HG03457 (cell line): ENCODE results near the gene KMT2E.
"Not testable (repeated sequence)": the region's sequence is repeated elsewhere in the genome, so short reads cannot be mapped to it uniquely, and the experiment has no call there.

Source experiments
- ATAC-seq: cut with Tn5 transposase; IDR thresholded peaks from one replicate; pipeline ENCODE4 v1.9.1; 2021; ENCODE audit warnings: moderate number of reproducible peaks; ENCODE audit not compliant: unreplicated experiment

Gene KMT2E

DNA sequence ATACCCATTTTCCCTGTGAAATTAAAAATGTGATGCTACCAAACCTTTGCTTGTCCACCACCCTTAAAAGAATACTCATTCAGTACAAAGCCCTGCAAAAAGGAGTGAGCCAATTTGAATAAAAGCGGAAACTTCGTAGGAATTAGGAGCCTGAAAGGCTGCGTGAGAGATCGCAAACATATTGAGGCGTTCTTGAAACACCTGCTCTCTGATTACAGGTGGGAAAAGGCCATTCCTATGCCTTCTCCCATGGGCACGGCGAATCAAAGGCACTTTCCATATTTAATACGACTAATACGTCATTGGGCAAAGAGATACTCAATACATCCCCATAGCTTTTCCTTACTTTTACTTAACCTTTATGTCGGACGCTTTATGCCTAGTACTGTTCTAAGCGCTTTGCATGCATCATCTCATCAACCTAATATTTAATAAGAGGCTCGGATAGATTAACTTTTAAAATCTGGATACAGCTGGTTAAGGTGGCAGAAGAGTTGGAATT is 30.9 kb upstream of the KMT2E start:
- ATAC-seq: no peak

DNA sequence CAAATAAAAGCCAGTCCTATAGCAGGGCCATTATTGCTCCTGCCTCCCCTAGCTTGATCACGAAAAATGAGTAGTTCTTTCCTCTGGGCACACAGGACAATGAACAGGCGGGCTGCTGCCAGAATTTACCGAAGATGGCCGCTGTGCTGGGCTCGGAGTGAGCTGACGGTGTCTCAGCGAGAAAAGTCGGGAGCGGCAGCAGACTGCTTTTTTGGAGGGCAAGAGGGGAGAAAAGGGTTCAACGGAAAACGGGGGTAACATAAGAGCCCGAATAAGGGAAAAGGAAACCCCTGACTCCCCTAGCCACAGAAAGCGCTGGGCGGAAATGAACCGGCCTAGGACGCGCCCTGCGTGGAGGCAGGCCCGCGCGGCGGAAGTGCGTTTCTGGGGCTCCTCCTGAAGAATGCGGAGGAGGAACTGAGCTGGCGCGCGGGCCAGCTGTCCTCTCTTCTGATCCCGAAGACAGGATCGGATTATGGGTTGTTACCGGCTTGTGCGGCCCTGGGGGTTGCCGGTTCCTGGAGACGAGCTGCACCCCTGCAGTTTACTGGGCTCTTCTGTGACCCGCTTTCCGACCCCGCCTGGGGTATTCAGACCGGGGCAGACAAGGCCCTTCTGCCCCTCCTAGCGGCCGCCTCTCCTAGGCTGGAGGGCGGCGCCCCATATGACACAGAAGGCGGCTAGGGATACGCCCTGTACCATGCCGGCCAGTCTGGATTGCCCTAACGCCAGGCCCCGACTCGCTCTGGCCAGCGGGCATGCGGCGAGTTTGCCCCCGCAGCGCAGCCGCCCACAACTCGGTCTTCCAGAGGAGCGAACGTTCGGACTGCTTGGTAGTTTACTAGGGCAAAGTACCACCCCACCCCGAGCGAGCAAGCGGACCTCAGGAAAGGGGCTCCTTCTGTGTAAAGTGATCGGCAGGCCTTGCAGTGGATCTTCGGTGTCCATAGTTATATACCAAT is 30.1 kb upstream of the KMT2E start:
- ATAC-seq: peak; percentile 75

DNA sequence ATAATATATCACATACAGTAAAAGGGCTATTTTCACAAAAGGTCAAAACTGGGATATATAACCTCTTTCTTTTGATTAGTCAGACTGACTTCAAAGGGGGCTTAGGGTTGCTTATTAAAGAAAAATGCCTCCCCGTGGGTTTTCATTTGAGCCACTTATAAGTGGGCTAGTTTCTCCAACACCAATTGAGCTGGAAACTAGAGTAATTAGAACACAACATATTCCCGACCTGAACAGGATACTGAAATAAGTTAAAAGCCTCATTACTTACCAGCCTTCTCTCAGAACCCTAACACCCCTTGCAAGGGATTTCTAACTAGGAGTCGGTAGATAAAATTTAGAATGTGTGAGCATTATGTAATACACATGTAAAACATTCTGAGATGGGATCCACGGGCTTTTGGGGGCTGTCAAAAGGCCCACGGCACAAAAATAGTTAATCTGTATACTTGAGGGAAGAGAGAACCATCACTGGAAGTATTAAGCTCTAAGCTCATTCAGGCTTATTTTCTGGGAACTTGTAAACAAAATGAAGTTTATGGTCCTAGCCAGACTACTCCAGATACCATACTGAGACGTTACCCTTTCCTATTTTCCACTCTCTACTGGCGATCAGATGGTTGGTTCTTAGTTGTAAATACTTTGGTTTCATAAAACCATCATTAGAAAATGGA is 29.3 kb upstream of the KMT2E start:
- ATAC-seq: no peak

DNA sequence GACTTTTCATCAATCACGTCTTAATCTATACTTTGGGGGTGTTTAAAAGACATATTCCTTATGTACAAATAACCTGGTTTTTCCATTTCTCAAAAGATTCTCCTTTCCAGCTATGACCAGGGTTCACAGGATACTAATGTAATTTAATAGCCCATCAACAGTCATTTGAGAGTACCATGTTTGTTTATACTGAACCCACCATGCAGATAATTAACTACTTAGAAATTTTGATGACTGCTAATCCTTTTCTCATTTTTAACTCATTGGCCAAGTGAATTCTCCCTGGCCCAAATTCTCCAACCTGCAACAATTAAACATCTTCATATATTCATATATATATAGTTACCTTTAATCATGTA is 28.8 kb upstream of the KMT2E start:
- ATAC-seq: no peak

DNA sequence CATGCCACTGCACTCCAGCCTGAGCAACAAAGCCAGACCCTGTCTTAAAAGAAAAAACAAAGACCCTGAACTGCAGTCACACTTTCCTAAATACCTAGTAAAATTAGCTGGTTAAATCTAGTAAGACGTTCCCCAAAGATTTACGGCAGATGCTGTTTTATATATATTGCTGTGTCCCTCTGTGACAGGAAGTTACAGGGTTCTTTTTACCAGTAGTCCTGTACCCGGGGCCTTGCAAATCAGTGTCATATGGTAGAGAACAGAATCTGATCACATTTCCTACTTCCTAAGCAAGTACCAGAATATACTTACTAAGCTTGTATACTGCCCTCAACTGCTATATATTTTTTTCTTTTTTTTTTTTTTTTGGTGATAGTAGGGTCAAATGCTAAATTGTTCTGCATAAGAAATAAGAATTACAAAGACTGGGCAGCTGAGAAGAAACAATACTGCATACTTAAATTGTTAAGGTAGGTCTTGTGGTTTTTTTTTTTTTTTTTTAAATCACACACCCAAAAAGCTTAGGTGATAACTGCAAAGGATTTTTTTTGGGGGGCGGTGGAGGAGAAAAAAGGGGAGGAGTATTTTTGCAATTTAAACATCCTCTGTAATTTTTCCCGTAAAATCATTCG is 27.3 kb upstream of the KMT2E start:
- ATAC-seq: no peak

DNA sequence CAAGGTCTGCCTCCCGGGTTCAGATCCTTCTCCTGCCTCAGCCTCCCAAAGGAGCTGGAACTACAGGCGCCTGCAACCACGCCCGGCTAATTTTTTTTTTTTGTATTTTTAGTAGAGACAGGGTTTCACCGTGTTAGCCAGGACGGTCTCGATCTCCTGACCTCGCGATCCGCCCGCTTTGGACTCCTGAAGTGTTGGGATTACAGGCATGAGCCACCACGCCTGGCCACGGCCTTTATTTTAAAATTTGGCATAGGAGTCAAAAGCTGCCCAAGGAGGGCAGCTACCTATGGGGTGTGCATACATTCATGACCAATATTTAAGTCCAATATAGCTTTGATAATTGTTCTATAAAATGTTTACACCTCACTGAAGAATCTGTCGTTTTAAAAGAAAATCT is 26.6 kb upstream of the KMT2E start:
- ATAC-seq: not testable (repeated sequence)

DNA sequence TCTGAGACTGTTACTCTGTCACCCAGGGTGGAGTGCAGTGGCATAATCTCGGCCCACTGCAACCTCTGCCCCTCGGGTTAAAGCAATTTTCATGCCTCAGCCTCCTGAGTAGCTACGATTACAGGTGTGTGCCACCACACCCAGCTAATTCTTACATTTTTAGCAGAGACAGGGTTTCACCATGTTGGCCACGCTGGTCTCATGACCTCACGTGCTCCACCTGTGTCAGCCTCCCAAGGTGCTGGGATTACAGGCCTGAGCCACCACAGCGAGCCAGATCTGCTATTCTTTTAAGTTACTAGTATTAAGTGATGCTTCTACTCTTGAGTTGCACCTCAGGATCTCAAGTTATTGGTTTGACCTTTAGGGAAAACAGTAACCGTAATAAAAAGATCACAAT is 23.0 kb upstream of the KMT2E start:
- ATAC-seq: no peak

DNA sequence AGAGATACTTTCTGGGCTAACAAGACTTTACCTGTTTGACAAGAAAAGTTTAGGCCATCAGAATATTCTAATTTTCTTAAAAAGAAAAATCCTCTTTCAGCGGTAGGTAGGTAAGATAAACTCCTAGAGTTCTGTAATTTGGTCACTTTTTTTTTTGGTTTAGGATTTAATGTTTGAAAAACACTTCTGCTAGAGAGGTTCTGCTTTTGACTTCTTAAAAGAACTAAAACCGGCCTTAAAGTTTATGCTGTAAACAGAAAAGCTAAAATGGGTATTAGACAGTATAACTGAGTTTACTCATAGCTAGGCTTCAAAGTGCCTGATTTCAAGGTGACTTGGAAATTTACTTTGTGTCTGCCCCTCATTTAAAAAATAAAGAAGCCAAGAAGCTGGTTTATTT is 21.7 kb upstream of the KMT2E start:
- no peak for ATAC-seq

DNA sequence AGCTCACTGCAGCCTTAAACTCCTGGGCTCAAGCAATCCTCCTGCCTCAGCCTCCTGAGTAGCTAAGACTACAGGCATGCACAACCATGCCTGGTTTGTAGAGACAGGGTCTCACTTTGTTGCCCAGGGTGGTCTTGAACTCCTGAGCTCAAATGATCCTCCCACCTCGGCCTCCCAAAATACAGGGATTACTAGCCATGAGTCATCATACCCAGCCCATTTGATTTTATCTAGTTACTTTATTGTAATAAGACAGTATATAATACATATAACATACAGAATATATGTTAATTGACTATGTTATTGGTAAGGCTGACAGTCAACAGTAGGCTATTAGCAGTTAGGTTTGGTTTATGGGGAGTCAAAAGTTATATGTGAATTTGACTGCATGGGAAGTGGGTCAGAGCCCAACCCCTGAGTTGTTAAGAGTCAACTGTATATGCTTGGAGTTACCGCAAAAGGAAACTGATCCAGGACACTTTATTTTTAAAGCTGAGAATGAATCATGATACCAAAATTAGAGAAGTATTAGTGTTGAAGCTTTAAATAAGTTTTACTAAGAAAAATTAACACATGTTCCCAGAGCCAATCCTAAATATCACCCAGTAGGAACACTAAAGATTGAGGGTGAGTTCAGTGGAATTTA is 20.7 kb upstream of the KMT2E start:
- no peak for ATAC-seq

DNA sequence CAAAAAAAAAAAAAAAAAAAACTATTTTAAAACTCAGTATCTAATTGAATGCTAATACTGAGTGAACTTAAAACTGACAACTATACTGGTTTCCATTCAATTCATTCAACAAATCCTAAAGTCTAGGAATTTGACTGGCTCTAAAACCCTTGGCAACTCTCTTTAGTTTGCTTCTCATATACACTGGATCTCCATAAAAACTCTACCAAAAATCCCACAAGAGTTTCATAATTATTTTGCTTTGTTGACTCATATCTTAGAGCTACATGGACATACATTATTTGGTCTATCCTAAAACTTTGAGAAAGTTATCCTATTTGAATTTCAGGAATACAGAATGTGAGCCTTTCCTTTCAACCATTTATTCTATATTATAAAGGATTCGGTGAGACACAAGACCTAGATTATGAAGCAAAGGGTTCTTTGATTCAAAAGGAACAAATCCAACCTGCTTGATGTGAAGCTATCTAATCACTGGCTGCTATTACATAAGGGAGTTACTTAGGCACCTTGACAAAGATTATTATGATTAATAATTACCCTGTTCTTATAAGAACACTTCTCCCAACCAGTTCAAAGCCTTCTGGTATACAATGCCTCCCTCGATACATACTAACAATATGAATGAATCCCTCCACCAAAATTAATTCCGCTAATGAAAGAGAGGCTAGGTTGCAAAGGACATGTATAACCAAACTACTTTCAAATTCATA is 15.8 kb upstream of the KMT2E start:
- ATAC-seq: no peak

DNA sequence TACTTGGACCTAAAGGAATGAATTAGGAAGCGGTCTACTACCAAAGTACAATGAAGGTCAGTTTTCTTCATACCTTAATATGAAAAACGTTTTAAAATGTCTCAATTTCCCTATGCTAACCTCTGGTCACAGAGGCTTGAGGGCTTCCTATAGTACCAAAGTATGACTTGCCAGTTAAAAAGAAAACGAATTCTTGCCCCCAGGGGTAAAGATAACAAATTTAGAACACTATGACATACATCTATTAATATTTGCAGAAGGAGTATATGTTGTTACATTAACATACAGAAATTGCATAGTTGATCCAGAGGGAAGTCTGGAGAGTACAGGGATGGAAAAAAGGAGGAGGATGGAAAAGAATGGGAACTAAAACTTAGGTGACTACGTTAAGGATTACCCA is 13.8 kb upstream of the KMT2E start:
- ATAC-seq: no peak

DNA sequence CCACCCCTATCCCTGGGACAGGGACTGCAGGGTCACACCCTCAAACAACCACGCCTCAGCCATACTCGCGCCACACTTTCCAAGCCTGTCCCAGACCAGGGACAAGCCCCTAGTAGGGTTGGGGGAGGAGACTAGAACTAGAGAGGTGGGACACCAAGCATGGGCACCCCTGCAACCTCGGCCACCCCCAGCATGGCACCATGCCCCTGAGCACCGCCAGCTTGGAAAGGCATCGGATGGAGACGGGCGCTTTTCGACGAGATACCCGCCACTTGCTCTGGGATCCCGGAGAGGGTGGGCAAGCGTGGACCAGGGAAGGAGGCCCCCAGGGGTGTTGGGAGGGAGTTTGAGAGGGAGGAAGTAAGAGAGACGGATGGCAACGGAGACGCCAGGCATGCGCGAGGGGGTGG is 13.1 kb upstream of the KMT2E start:
- no peak for ATAC-seq

DNA sequence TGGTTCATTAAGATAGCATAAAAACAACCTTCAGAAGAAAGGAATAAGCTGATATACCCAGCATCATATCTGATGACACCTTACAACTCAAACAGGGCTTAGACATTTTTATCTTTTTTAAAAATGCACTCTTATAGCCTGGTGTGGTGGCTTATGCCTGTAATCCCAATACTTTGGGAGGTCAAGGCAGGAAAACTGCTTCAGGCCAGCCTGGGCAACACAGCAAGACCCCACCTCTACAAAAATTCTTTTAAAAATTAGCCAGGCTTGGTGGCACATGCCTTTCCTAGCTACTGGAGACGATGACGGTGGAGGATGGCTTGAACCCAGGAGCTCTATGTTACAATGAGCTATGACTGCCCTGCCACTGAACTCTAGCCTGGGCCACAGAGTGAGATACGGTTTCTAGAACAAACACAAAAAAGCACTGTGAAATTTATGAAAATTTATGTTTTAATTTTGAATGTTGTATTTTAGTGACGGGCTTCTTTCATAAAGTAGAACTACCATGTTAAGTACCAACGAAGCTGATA is 12.3 kb upstream of the KMT2E start:
- no peak for ATAC-seq

DNA sequence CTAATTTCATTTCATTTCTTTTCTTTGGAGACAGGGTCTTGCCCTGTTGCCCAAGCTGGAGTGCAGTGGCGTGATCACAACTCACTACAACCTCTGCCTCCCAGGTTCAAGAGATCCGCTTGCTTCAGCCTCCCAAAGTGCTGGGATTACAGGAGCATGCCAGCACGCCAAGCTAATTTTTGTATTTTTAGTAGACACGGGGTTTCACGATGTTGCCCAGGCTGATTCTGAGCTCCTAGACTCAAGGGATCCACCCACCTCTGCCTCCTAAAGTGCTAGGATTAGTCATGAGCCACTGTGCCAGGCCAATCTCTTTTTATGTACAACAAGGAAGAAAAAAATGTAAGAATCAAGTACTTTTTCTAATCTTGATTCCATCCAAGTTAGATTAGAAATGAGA is 10.7 kb upstream of the KMT2E start:
- ATAC-seq: no peak

DNA sequence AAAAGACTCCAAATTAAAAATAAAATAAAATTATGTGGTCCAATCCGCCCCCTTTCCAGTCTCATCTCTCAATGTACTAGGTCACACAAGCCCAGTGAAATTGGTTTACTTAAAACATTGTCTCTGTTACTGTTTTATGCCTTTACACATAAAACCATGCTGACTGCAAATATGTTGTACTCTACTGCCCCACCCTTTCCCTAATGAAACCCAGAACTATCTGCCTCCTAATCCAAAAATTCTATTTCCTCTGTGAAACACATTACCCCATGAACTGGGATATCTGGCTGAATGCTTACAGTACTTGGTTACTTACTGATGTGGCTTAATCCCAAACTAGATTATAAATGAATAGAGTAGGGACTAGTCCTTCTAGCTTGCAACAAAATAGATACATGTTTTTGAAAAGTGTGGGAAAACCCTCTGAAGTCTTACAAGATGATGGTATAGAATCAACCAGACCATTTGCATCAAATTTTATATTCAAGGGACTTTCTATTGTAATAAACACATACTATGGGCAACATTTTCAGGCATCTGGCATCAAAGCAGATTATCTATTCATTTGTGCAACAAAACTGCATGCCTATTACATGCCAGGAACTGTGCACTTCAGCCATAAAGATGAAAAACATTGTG is 10.0 kb upstream of the KMT2E start:
- no peak for ATAC-seq

DNA sequence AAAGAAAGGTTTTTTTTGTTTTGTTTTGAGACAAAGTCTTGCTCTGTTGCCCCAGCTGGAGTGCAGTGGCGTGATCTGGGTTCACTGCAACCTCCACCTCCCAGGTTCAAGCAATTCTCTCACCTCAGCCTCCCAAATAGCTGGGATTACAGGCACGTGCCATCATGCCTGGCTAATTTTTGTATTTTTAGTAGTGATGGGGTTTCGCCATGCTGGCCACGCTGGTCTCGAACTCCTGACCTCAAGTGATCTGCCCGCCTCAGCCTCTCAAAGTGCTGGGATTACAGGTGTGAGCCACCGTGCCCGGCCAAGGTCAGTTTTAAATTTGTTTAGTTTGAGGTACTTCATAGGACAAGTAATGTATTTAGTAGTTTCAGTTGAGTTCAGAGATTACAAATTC is 9.0 kb upstream of the KMT2E start:
- ATAC-seq: not testable (repeated sequence)

DNA sequence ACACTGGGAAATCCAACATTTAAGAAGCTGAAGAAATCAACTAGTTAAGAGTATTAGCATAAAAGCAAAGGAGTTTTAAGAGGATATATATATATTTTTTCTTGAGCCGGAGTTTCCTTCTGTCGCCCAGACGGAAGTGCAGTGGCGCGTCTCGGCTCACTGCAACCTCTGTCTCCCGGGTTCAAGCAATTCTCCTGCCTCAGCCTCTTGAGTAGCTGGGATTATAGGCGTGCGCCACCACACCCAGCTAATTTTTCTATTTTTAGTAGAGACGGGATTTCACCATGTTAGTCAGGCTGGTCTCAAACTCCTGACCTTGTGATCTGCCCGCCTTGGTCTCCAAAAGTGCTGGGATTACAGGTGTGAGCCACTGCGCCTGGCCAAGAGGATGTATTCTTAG is 8.5 kb upstream of the KMT2E start:
- ATAC-seq: not testable (repeated sequence)

DNA sequence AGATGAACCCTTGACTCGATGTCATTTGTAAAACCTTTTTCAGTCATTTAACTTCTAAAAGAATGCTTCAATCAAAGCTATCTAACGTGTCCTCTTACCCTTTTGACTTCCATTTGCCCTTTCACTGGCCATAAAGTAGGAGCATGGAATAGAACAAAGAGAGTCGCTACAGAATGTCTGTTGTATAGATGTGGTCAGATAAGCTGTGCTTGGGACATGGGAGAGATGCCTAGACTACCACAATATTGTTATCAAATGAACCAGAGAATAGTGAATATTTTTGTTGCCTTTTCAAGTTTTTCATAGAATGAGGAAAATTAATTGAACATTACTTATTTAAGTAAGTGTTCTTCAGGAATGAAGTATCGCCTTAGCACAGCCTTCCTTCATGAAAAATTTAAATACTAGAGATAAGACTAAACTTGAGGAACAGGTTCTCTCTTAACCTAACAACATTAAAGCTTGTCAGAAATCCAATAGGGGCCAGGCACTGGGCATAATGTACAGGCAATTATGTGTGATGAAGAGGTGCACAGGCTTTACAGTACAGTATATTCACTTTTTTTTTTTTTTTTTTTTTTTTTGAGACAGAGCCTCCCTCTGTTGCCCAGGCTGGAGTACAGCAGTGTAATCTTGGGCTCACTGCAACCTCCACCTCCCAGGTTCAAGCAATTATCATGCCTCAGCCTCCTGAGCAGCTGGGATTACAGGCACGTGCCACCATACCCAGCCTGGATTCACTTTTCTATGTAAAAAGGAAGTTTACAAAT is 7.5 kb upstream of the KMT2E start:
- ATAC-seq: no peak

DNA sequence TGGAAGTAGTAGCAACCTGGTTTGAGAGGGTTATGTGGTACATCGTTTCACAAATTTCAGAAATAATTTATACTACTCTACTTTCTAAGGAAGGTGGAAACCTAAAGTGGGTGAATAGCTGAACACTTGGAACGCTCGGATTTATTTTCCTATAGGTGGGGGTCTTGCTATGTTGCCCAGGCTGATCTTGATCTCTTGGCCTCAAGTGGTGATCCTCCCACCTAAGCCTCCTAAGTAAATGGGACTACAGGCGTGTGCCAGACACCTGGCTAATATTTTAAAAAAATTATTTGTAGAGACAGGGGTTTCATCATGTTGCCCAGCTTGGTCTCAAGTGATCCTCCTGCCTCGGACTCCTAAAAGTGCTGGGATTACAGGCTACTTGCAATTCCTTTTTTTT is 6.7 kb upstream of the KMT2E start:
- ATAC-seq: no peak
